GM12892 (cell line): ENCODE results near the gene ATP9B.

Experiments used
- POLR2A ChIP-seq: IDR thresholded peaks from 2 replicates; pipeline ENCODE4 v1.6.1; 2011; ENCODE audit warnings: low read depth, low read length, control low read depth
- POLR2AphosphoS5 ChIP-seq: IDR thresholded peaks from 2 replicates; pipeline ENCODE4 v1.6.1; 2011; ENCODE audit warnings: low read depth, low read length, control low read depth
- TAF1 ChIP-seq: IDR thresholded peaks from 2 replicates; pipeline ENCODE4 v1.6.1; 2011; ENCODE audit warnings: low read depth, mild to moderate bottlenecking, control low read depth, low read length, borderline replicate concordance

- TF ChIP-seq POLR2AphosphoS5 (no peak), POLR2A (no peak), TAF1 (no peak)
These were observed 340.1 kb downstream of the ATP9B start for GRCh38 chr18:79409313-79409712.
